ENCODE data around the gene LYVE1. TPM values are rescaled to one million over a fixed set of nuclear protein-coding genes. Genes with fewer than 3 reads are reported as not detected.

Gene LYVE1
- total RNA-seq, 2 donors from 2014 or later: not detected

DNA sequence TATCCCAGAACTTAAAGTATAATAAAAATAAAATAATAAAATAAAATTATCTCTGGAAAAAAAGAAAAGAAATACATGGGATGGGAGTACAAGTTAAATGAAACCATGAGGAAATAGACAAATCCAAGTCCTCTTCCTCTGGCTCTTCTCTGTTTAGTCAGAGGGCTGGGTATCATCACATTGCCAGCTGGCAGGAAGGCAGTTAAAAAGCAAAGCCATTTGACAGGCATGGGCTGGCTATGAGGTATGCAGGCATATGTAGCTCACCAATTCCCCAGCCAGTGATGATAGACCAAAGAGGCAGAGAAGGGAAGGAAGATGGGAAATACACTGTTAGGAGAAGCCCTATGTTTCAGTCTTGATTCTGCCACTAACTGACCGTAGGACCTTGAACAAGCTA is 6.5 kb downstream of the LYVE1 start:
- Mint-ChIP-seq H3K36me3 (no peaks in the 10 kb centered on the region), H3K27ac (no peak overlapping the region), H3K4me3 (no peak overlapping the region), H3K9me3 (no peaks in the 10 kb centered on the region), H3K4me1 (ENCODE audit: low read depth in 2 of 2) (no peaks in the 10 kb centered on the region), H3K27me3 (peaks cover 4 to 6% of the 10 kb centered on the region in 2 donors)
- DNase-seq (ENCODE audit: low spot score) (no peak), ATAC-seq (no peak)

DNA sequence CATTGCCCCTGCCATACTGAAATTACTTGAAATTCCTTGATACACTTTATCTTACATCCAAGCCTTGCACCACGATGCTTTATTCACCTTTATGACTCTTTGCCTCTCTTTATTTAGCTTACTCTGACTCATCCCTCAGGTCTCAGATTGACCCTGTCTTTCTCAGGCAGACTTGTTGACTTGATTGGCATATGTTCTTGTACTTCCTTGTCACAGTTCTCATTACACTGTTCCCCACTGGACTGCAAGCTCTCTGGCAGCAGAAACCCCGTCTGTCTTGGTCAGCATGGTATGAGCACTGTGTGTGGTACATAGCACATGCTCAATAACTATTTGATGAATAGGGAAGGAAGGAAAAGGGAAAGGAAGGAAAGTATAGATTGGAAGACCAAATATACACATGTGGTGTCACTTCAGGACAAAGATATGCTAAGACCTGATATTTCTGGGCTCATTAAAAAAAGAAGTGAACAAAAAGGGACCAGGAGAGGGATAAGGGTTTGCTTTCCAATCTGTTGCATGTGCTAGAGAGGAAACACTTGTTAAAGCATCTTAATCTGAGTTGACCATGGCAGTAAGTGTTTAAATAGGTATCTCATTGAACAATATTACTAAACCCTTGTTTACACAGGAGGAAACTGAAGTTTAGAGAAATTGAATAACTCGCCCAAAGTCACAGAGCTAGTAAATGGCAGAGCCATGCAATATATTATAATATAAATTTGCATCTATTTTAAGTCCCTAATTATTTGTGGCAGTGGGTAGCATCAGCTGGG is 7.2 kb downstream of the LYVE1 start:
- H3K4me1 Mint-ChIP-seq (ENCODE audit: low read depth in 2 of 2): no peaks in the 10 kb centered on the region
- no peak overlapping the region for H3K27ac Mint-ChIP-seq
- DNase-seq (ENCODE audit: low spot score): no peak
- no peaks in the 10 kb centered on the region for H3K9me3 Mint-ChIP-seq
- no peak for ATAC-seq
- H3K36me3 Mint-ChIP-seq: no peaks in the 10 kb centered on the region
- H3K27me3 Mint-ChIP-seq: peaks cover 7 to 13% of the 10 kb centered on the region in 2 donors
- no peak overlapping the region for H3K4me3 Mint-ChIP-seq

DNA sequence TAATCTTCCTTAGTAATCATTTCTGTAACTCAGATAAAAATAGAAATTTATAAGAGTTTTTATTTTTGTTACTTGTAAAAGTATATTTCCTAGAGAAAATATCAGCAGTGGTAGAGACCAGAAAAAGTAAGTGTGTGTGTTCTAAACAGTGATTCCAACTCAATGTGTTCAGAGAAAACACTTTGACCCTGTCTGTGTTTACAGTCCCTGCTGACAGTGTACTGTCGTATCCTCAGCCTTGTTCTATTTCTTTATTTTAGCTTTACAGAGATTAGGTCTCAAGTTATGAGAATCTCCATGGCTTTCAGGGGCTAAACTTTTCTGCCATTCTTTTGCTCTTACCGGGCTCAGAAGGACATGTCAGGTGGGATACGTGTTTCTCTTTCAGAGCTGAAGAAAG is 10.2 kb downstream of the LYVE1 start:
- no peak overlapping the region for H3K27ac Mint-ChIP-seq
- ATAC-seq (no peak), DNase-seq (ENCODE audit: low spot score) (no peak)
- no peaks in the 10 kb centered on the region for H3K36me3 Mint-ChIP-seq
- peaks cover 4 to 13% of the 10 kb centered on the region in 2 donors for H3K27me3 Mint-ChIP-seq
- no peak overlapping the region for H3K4me3 Mint-ChIP-seq
- no peaks in the 10 kb centered on the region for H3K9me3 Mint-ChIP-seq
- no peaks in the 10 kb centered on the region for H3K4me1 Mint-ChIP-seq (ENCODE audit: low read depth in 2 of 2)

DNA sequence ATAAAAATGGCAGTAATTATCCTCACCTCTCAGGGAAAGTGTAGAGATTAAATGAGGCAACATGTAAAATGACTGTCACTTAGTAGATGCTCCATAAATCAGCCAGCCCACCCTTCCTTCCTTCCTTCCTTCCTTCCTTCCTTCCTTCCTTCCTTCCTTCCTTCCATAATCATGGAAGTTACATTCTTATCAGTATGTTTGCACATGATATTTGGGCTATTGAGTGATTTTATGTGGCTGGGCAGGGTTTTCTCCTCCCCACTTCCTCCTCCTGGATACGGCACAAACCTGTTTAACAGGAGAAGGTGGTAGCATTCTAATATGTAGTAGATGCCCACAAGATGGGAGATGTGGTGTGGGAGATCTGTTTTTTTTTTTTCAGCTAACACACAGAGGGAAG is 11.9 kb downstream of the LYVE1 start:
- H3K4me3 Mint-ChIP-seq: no peak overlapping the region
- no peaks in the 10 kb centered on the region for H3K36me3 Mint-ChIP-seq
- ATAC-seq (no peak), DNase-seq (ENCODE audit: low spot score) (no peak)
- no peaks in the 10 kb centered on the region for H3K4me1 Mint-ChIP-seq (ENCODE audit: low read depth in 2 of 2)
- no peaks in the 10 kb centered on the region for H3K9me3 Mint-ChIP-seq
- H3K27me3 Mint-ChIP-seq: peaks cover 9 to 20% of the 10 kb centered on the region in 2 donors
- H3K27ac Mint-ChIP-seq: no peak overlapping the region

DNA sequence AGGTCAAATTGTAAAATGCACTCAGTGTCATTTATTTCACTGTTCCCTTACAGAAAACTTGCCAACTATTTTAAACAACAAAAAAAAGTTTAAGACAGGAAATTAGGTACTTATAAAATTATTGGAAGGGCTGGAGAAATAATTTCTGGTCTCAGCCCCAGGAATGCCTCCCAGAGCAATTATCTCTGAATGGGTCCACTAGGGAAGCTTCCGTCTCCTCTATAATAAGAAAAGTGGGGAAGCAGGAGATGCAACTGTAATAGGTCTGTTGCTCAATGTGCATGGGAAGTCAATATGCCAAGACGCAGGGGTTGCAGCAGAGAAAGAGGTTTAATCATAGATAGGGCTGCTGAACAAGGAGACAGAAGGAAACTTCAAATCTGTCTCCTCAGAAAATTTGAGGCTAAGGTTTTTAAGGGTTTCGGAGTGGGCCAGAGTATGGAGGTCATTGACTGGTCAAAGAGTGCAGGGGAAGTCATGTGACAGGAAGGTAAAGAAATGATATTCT is 16.6 kb downstream of the LYVE1 start:
- Mint-ChIP-seq H3K4me1 (ENCODE audit: low read depth in 2 of 2) (no peaks in the 10 kb centered on the region), H3K4me3 (no peak overlapping the region), H3K27me3 (peaks cover 18 to 44% of the 10 kb centered on the region in 2 donors), H3K27ac (no peak overlapping the region), H3K9me3 (no peaks in the 10 kb centered on the region), H3K36me3 (no peaks in the 10 kb centered on the region)
- DNase-seq (ENCODE audit: low spot score): no peak
- no peak for ATAC-seq

DNA sequence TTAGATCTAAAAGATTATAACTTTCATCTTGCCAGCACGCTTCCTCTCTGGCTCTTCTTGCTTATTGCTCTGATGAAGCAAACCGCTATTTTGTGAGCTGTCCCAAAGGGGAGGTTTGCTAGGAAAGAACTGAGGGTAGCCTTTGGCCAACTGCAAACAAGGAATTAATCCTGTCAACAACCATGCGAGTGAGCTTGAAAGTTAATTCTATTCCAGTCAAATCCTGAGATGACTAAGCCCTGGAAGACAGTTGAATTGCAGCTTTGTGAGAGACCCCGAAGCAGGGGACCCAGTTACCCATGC is 17.2 kb downstream of the LYVE1 start:
- H3K9me3 Mint-ChIP-seq: no peaks in the 10 kb centered on the region
- DNase-seq (ENCODE audit: low spot score) (no peak), ATAC-seq (no peak)
- H3K36me3 Mint-ChIP-seq: no peaks in the 10 kb centered on the region
- no peak overlapping the region for H3K4me3 Mint-ChIP-seq
- no peaks in the 10 kb centered on the region for H3K4me1 Mint-ChIP-seq (ENCODE audit: low read depth in 2 of 2)
- H3K27me3 Mint-ChIP-seq: peaks cover 16 to 38% of the 10 kb centered on the region in 2 donors
- no peak overlapping the region for H3K27ac Mint-ChIP-seq

DNA sequence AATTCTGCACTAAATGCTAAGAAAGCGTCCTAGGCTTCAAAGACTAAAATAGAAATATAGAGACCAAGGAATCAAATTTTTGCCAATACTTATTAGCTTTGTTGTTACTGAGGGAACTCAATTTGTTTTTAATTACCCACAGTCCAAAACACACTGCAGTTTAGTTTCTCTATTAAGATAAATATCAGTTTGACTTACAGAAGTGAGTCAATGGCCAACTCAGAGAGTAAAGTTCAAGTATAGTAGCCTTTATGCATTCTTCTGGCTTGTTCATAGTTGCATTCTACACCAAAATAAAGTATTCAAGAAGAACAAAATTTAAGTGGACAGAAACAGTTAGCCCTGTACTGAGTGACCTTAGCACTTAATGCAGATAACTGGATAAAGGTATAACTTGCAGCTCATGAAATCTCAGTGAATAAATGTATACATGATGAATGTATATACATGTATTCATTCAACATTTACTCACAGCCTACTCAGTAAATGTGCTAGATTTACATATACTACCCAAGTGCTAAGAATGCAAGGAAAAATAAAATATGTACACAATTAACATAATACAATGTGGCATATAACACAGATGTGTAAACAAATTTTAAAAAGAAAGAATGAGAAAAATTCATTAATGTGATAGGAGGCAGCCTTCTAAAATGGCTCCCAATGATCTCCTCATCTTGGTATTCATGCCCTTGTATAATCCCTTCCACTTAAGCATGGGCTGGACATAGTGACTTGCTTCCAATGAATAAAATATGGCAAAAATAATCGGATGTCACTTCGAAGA is 17.8 kb downstream of the LYVE1 start:
- Mint-ChIP-seq H3K9me3 (no peaks in the 10 kb centered on the region), H3K36me3 (no peaks in the 10 kb centered on the region), H3K4me1 (ENCODE audit: low read depth in 2 of 2) (no peaks in the 10 kb centered on the region), H3K4me3 (no peak overlapping the region), H3K27me3 (peaks cover 16 to 38% of the 10 kb centered on the region in 2 donors), H3K27ac (no peak overlapping the region)
- ATAC-seq (no peak), DNase-seq (ENCODE audit: low spot score) (no peak)

DNA sequence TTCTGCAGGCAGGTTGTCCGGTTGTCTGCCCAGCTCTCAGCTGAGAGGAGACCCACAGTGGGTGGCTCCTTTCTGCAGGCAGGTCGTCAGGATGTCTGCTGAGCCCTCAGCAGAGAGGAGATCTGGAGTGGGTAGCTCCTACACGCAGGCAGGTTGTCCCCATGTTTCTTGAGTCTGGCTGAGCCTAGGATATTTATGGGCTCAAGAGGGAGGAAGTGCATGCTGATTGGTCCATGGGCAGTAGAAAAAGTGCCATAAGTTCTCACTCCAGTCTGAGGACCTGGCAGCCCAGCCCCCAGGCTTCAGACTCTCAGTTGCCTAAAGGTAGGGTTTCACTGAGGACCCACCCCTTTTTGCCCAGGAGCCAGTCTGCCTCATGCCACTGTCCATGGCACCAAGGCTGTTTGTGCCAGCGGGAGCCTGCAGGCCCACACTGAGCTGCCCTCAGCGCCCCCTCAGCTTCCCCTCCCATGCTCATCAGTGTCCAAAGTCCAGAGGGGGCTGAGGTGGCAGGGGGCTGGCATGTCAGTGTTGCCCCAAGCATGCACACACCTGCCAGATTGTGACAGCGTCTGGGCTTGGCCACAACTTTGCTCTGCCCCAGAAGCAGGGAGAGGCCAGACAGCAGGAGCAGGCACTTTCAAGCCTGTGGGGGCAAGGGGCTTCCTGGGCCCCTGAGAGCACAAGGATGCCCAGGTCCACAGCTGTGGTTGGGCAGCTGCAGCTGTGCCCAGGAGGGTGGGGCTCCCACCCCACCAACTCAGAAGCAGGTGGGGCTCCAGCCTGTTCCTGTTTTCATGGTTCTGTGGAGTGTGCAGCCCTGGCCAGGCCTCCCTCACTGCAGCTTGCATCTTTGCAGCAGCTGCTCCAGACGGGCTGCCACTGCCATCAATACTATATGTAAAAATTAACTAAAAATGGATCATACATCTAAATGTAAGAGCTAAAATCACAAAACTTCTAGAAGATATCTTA is 23.7 kb downstream of the LYVE1 start:
- Mint-ChIP-seq H3K4me1 (ENCODE audit: low read depth in 2 of 2) (peaks cover 10% of the 10 kb centered on the region in 2 donors), H3K27me3 (peaks cover 10 to 21% of the 10 kb centered on the region in 2 donors), H3K9me3 (no peaks in the 10 kb centered on the region), H3K27ac (no peak overlapping the region), H3K36me3 (no peaks in the 10 kb centered on the region), H3K4me3 (no peak overlapping the region)
- DNase-seq (ENCODE audit: low spot score): no peak
- ATAC-seq: no peak

DNA sequence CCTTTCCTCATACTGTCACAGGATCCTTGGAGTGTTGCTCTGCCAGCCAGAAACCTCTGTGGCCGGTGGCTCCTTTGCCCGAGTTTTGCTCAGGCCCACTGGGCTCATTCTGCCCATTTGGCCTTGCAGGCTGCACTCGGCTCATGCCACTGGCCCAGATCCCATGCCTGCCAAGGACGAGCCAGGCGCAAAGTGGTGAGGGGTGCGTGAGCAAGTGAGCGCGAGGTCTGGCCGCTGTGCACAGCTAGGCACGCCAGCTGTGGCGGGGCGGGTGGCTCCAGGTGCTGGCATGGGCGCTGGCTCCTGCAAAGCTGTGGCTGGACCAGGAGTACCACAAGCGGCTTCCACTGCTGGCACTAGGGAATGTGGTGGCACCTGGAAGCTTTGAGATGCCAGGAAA is 24.7 kb downstream of the LYVE1 start:
- no peaks in the 10 kb centered on the region for H3K36me3 Mint-ChIP-seq
- no peak overlapping the region for H3K27ac Mint-ChIP-seq
- DNase-seq (ENCODE audit: low spot score) (no peak), ATAC-seq (no peak)
- peaks cover 12 to 13% of the 10 kb centered on the region in 2 donors for H3K4me1 Mint-ChIP-seq (ENCODE audit: low read depth in 2 of 2)
- no peak overlapping the region for H3K4me3 Mint-ChIP-seq
- H3K27me3 Mint-ChIP-seq: peaks cover 10 to 11% of the 10 kb centered on the region in 2 donors
- no peaks in the 10 kb centered on the region for H3K9me3 Mint-ChIP-seq

DNA sequence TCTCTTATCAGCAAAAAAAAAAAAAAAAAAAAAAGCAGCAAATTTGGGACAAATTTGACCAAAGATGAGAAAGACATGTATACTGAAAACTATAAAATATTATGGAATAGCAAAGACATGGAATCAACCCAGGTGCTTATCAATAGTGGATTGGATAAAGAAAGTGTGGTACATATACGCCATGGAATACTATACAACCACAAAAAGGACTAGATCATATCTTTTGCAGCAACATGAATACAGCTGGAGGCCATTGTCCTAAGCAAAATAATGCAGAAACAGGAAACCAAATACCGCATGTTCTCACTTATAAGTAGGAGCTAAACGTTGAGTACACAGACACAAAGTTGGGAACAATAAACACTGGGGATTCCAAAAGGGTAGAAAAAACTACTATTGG is 25.7 kb downstream of the LYVE1 start:
- no peak for ATAC-seq
- no peak overlapping the region for H3K27ac Mint-ChIP-seq
- H3K4me1 Mint-ChIP-seq (ENCODE audit: low read depth in 2 of 2): peaks cover 12 to 13% of the 10 kb centered on the region in 2 donors
- H3K27me3 Mint-ChIP-seq: peaks cover under 1 to 3% of the 10 kb centered on the region in 2 donors
- no peaks in the 10 kb centered on the region for H3K9me3 Mint-ChIP-seq
- no peak overlapping the region for H3K4me3 Mint-ChIP-seq
- no peaks in the 10 kb centered on the region for H3K36me3 Mint-ChIP-seq
- DNase-seq (ENCODE audit: low spot score): no peak

DNA sequence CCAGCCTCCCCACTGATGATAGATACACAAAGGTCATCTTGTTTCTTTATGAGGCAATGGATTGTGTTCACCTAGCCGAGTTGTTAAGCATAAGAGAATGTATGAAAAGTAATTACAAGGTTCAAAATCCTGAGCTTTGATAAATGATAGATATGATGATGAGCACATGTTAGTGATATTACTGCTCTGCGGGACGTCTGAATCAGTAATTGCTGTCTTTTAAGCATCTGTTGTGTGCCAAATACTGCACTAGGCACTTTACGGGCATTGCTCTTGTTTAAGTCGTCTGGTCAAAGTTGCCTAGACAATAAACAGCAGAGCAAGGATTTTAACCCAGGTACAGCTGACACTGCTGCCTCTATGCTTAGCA is 26.9 kb downstream of the LYVE1 start:
- Mint-ChIP-seq H3K27me3 (peaks cover 0 to 3% of the 10 kb centered on the region in 2 donors), H3K9me3 (no peaks in the 10 kb centered on the region), H3K4me1 (ENCODE audit: low read depth in 2 of 2) (peaks cover 12 to 13% of the 10 kb centered on the region in 2 donors), H3K4me3 (peak overlapping the region; percentile 91), H3K36me3 (no peaks in the 10 kb centered on the region), H3K27ac (peak overlapping the region; percentile 56 to 73)
- ATAC-seq (no peak), DNase-seq (ENCODE audit: low spot score) (no peak)

DNA sequence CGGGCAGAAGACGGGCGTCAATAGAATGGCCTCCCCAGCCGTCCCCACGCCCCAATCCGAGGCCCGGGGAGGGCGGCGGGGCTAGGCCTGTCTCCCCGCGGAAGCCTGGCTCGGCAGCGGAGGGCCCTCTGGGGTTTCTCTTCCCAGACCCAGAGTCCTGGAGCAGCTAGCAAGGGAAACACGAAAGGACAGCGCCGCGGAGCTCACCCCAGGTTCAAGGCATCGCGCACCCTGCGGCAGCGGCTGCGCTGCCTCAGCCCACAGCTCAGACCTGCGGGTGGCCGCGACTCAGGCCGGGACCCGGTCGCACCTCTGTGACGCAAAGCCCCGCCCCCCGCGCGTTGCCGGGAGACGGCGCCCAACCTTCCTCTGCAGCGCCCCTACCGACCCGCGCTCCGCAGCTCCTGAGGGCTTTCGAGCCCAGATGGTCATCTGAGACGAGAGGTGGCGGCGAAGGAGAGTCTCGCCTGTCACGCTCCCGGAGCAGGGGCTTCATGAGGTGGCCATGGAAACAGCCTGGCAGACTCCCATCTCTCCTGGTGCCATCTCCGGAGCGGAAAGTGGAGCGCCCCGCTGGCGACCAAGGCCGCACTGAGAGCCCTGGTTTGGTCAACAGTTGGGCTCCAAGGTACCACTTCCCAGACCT is 27.4 kb downstream of the LYVE1 start, which contains the start of gene RNF141:
Gene RNF141, minus strand, starts transcription at position 273 of the 646 bp plus-strand sequence. CDS start 7,029 bp downstream, outside the sequence.
- ATAC-seq (peak; percentile 99 to 100), DNase-seq (ENCODE audit: low spot score) (peak; percentile 95)
- H3K4me3 Mint-ChIP-seq: peak within 1 kb of the TSS; percentile 91
- peaks cover 0 to 3% of the 10 kb centered on the region in 2 donors for H3K27me3 Mint-ChIP-seq
- peaks cover 14% of the 10 kb centered on the region in 2 donors for H3K4me1 Mint-ChIP-seq (ENCODE audit: low read depth in 2 of 2)
- H3K27ac Mint-ChIP-seq: peak within 1 kb of the TSS; percentile 56 to 85
- H3K9me3 Mint-ChIP-seq: no peaks in the 10 kb centered on the region
- no peaks in the 10 kb centered on the region for H3K36me3 Mint-ChIP-seq

DNA sequence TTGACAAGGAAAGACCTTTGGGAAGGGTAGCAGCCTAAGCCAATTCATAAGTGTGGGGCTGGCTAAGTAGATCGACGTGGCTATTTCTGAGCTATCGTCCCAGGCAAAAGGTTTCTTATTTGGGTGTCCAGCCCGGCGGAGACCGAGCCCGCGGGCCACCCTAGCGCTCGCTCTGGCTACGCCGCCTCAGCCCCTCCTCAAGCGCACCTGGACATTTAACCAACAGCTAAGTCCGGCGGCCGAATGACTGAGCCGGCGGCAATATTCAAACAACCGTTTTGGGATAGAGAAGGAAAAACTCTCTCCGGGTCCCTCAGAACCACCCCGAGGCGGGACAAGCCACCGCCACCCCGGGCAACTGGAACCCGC is 27.9 kb downstream of the LYVE1 start:
- Mint-ChIP-seq H3K27ac (peak overlapping the region; percentile 56 to 85), H3K4me1 (ENCODE audit: low read depth in 2 of 2) (peaks cover 16 to 17% of the 10 kb centered on the region in 2 donors), H3K9me3 (no peaks in the 10 kb centered on the region), H3K27me3 (peaks cover 0 to 3% of the 10 kb centered on the region in 2 donors), H3K36me3 (no peaks in the 10 kb centered on the region), H3K4me3 (peak overlapping the region; percentile 91)
- ATAC-seq (peak; percentile 34 to 43), DNase-seq (ENCODE audit: low spot score) (no peak)

Data from natural killer cell treated with Interleukin-12 subunit alpha and Interleukin-12 subunit beta and Interleukin-15 and Interleukin-18, amount 100 ng/mL, for 72 hours (primary cell).